ENCODE results near the gene NTN1.

GRCh38 chr17:9242497-9242881 is 221.2 kb downstream of the NTN1 start:
- TF ChIP-seq POLR2A (IDR thresholded peaks at IDR 0.05) = no peak
- TF ChIP-seq, protein P1, sequence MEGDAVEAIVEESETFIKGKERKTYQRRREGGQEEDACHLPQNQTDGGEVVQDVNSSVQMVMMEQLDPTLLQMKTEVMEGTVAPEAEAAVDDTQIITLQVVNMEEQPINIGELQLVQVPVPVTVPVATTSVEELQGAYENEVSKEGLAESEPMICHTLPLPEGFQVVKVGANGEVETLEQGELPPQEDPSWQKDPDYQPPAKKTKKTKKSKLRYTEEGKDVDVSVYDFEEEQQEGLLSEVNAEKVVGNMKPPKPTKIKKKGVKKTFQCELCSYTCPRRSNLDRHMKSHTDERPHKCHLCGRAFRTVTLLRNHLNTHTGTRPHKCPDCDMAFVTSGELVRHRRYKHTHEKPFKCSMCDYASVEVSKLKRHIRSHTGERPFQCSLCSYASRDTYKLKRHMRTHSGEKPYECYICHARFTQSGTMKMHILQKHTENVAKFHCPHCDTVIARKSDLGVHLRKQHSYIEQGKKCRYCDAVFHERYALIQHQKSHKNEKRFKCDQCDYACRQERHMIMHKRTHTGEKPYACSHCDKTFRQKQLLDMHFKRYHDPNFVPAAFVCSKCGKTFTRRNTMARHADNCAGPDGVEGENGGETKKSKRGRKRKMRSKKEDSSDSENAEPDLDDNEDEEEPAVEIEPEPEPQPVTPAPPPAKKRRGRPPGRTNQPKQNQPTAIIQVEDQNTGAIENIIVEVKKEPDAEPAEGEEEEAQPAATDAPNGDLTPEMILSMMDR (IDR thresholded peaks at IDR 0.05) = no peak

Measured in breast epithelium (tissue), 3 donors.